C1 segment of cervical spinal cord (tissue), 14 donors: ENCODE data around the gene ALOX12.

Source experiments
- DNase-seq, 14 donors: peaks; one replicate each; lab custom pipeline; 2025; lab: John Stamatoyannopoulos, UW

The ALOX12 gene

DNA sequence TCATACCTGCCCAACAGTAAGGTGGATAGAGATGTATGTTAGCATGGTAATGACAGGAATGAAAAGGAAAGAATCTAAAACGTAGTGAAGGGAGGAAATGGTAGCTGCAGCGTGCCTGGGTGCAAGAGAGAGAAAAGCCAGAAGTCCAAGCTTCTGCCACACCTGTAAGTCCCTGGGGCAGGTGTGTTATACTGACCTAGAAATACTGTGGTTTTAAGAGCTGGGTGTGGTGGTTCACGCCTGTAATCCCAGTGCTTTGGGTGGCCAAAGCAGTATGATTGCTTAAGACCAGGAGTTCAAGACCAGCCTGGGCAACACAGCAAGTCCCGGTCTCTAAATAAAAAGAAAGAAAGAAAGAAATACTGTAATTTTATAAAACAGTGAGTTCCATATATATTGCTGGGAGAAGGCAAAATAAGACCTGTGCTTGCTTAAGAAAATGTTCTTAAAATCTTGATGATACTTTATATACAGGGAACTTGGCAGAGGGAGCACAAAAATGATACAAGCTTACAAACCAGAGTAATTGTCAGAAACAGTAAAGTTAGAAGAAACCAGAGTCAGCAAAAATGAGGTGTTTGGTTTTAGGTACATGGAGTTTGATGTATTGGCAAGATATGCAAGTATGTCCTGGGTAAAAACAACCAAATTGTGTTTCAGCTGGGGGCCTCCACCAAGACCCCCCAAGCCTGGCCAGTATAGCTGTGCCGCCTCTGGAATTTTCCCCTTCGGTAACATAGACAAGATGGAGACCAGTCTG, 6.6 kb downstream of the ALOX12 start:
- DNase-seq: no peak

GRCh38 chr17:7003745-7004144, 7.9 kb downstream of the ALOX12 start:
- DNase-seq: no peak

DNA sequence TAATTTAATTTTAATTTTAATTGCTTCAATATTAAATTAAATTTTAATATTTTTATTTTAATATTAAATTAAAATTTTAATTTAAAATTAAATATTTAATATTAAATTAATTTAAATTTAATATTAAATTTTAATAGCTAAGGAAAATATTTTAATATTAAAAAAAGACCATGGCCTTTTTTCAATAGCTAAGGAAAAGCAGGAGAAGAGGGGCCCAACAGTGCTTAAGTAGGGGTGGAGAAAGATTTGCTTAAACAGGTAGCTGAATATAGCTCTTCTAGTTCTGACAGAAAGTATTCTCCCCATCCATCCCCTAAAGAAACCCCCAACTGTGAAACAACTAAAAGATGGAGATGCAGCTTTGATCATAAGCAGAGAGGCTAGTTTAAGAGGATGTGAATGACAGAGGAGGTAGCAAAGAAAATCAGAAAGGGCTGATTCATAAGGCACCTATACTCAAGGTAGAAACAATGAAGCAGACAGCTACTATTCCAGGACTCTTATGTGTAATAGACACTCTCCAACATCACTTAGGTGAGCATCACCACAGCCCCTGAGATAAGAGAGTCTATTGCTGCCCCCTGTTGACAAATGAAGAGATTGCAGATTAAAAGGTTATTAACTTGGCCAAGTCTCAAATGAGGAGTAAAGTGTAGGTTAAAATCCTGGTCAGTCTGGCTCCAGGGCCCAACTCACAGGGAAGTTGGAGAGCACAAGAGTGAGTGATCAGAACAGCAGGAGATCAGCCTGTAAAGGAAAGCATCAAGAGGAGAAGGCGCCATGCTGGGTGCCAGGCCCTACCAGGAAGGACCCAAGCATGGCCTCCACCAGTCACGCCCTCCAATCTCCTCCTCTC, 8.8 kb downstream of the ALOX12 start:
- peak in 4 of 14 donors; percentile 8 to 19 (median 14) for DNase-seq

- DNase-seq: no peak
Measured at GRCh38 chr17:7005716-7006115, 9.9 kb downstream of the ALOX12 start.

DNA sequence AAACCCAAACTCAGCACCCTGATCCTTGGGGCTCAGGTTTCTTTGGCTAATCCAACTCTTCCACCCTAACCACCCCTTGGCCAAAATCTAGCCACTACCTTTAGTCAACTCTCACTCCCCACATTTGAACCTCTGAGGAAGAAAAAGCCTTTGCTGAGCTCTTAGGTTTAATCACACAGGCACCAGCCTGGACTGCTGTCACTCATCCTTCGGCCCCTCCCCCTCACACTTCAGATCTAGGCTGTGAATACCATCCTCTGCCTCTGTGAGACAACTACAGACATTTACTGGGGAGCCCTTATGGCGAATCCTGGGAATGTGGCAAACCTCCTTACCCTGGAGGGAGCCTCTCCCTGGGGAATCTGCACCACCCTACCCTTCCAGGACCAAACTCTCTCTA, 11.3 kb downstream of the ALOX12 start:
- no peak for DNase-seq

- DNase-seq: no peak
Measured at GRCh38 chr17:7010523-7010922, 14.7 kb downstream of the ALOX12 start.

GRCh38 chr17:7011415-7011814, 15.6 kb downstream of the ALOX12 start:
- no peak for DNase-seq

GRCh38 chr17:7011942-7012254, 16.0 kb downstream of the ALOX12 start:
- no peak for DNase-seq

DNA sequence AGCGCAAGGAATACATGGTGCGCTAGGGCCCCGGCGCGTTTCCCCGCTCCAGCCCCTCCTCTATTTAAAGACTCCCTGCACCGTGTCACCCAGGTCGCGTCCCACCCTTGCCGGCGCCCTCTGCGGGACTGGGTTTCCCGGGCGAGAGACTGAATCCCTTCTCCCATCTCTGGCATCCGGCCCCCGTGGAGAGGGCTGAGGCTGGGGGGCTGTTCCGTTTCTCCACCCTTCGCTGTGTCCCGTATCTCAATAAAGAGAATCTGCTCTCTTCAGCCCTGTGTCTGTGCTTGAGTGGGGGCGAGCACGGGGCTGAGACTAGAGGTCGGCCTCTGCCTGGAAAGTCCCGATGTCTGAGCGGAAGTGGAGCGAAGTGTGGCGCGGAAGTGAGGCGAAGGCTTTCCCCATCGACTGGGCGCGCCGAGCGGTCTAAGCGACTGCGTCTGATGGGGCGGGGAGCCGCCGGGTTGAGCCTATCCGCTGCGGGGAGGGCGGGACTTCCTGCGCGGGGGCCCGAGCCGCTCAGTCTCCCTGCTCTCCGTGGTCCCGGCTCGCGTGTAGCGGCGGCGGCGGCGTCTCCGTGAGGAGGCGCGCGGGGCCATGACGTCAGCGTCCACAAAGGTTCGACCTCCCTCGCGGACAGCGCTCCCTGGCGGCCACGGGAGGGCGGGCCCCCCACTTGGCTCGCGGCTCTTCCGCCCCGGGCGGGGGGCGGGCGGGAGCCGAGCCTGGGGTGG, 18.6 kb downstream of the ALOX12 start:
- DNase-seq: peak; percentile 68 to 98 (median 94)

GRCh38 chr17:7014995-7015958, 19.4 kb downstream of the ALOX12 start:
- peak in 1 of 14 donors; percentile 77 for DNase-seq

GRCh38 chr17:7016418-7016817, 20.6 kb downstream of the ALOX12 start:
- no peak for DNase-seq

DNA sequence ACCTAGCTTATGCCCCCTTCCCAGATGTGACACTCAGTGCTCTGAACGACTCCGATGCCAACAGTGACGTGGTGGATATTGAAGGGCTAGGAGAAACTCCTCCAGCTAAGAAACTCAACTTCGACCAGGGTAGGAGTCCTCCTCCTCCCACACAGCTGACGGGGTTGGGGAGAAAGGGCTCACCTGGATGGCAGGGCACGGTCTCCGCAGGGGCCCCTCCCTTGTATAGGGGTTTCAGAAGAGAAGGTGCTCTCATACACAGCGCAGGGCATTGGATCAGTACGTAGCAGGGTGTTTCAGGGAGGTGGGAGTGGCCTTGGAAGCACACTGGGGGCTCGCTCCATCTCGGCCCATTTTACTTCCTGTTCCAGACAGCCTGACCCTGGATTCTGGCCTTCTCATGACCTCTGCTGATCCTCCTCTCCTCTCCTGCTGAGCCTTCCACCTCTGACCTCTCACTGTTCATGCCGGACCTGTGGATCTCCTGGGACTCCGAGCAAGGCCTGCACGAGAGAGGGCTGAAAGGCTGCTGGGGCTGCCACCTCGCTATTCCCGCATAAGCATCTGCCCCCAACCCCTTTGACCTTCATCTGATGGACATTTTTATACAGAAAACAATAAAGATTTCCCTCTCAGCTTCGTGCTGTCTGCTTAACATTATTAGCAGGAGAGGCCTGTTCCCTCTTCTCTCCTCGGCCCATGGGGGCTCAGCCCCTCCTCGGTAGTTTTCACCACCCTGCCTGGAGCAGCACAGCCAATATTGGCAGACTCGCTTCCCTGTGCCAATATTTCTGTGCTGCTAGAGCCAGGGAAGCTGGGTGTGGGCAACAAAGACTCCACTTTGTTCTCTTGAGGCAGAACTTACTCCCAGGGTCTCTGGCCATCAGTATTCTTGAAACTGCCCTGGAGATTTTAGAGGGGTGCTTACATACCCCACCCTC, 21.3 kb downstream of the ALOX12 start:
- DNase-seq: no peak

DNA sequence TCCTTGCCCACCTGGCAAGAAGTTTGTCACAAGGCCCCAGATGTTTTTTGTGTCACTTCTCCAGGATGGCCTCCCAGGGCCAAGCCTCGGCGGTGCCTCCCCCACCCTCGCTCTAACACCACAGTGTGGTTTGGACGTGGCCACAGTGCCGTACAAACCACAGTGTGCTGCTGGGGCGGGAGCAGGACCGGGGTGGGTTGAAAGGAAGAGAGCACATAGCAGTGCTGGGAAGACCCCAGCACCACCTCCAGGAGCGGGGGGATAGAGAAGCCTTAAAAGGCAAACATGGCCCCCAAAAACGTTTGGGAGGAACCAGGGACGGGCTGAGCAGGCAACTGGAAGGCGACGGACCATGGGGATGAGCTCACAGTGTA, 22.0 kb downstream of the ALOX12 start:
- DNase-seq: no peak

DNA sequence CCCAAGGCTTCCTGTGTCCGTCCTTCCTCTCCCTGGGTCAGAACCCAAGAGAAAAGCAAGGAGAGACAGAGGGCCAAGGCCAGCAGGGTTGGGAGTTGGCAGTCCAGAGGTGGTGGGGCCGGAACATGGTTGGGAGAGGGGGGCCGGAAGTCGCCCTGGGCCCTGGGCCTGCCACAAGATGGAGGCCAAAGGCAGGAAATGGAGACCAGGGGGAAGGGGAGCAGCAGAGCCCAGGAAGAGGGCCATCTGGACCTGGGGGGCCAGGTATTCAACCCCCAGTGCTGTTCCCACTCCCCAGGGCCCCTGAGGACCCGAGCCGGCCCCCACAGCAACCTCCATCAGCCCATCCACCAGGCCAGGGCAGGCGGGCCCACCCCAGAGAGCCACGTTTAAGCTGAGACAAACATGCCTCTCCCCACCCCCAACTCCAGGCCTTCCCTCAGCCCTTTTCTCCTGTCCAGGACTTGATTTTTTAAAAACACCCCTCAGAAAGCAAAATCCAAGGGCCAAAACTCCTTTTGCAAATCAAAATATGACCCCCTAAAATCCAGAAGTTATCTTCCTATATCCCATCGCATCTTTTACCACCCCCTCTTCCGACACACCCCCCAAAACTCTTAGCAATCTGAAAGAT, 22.6 kb downstream of the ALOX12 start:
- peak in 4 of 14 donors; percentile 23 to 44 (median 30) for DNase-seq

DNA sequence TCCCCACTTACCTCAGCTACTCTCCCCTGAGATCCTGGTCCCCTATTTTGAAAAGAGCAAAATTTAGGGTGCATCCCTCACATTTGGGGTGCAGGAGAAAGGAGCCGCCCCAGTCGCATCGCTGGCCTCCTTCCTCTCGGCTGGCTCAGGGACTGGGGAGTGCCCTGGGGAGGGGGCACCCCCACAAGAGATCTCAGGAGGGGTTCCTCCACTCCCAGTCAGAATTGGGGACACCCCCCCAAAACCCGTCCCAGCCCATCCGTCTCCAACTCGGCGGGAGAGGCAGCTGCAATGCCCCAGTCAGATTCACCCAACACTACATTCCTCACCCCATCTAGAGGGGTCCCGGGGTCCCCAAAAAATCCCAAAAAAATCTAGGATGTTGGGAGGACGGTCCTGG, 23.5 kb downstream of the ALOX12 start:
- DNase-seq: no peak

- DNase-seq: peak in 7 of 14 donors; percentile 22 to 67 (median 41)
Measured at GRCh38 chr17:7019839-7020519, 24.1 kb downstream of the ALOX12 start.

DNA sequence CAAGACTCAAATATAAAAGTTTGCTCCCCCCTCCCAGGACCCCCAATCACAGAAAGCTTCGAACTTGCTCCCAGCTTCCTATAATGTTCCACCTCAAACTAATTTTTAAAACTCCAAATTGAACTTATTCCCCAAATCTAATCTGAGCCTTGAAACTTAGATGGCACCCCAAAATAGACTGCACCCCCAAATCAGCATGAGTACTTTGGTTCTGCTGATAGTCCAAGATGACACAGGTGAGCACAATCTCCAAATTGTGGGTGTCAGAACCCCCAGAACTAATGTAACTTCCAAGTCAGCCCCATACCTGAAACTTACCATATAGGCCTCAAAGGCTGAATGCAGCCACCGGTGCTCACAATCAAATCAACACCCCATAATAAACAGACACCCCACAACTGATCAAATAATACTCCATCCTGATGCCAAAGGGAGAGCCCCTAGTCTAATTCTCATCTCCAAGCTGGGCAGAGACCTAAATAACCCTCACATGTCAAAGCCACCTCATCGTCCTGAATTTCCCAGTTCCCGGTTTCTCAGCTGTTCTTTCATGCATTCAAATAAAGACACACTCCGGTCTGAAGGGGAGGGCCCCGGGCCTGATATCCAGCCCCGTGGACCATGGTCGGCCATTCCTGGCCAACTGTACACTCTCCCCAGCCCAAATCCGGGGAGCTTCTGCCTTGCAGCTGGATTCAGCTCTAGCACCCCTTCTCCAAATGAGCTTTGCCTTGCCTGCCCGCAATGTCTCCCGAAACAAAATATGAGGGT, 25.2 kb downstream of the ALOX12 start:
- DNase-seq: no peak
